ENCODE results near the gene CASP2.

CASP2 gene

GRCh38 chr7:143299346-143299745 lies 11.2 kb downstream of the CASP2 start:
- no peak for DNase-seq

DNA sequence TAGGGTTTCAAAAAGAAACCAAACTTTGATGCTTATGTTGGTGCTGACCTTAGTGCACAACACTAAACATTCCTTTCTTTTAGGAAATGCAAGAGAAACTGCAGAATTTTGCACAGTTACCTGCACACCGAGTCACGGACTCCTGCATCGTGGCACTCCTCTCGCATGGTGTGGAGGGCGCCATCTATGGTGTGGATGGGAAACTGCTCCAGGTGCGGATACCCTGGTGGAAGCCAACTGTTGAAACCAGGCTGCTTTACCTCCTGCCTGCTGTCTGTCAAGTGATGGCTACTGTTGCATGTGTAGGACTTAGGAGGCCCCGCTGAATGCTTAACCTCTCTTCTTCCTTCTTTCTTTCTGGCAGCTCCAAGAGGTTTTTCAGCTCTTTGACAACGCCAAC lies 11.7 kb downstream of the CASP2 start:
- DNase-seq = no peak

- DNase-seq = no peak
Observed at GRCh38 chr7:143300959-143301935, 13.1 kb downstream of the CASP2 start.

DNA sequence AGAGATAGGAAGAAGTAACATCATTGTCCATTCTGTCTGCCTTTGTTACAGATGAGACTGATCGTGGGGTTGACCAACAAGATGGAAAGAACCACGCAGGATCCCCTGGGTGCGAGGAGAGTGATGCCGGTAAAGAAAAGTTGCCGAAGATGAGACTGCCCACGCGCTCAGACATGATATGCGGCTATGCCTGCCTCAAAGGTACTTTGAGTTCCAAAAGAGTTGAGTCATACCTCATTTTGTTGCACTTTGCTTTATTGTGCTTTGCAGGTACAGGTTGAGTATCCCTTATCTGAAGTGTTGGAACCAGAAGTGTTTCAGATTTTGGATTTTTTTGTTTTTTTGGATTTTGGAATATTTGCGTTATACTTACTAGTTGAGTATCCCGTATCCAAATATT lies 15.6 kb downstream of the CASP2 start:
- DNase-seq = no peak

GRCh38 chr7:143304938-143305337 lies 16.8 kb downstream of the CASP2 start:
- DNase-seq = no peak

DNA sequence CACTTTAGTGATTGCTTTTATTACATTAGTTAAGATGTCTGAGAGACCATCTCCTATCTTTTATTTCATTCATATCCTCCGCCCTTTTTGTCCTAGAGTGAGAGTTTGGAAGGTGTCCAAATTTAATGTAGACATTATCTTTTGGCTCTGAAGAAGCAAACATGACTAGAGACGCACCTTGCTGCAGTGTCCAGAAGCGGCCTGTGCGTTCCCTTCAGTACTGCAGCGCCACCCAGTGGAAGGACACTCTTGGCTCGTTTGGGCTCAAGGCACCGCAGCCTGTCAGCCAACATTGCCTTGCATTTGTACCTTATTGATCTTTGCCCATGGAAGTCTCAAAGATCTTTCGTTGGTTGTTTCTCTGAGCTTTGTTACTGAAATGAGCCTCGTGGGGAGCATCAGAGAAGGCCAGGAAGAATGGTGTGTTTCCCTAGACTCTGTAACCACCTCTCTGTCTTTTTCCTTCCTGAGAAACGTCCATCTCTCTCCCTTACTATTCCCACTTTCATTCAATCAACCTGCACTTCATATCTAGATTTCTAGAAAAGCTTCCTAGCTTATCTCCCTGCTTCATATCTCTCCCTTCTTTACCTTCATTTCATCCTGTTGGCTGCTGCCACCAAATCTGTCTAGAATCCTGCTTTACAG lies 17.4 kb downstream of the CASP2 start:
- peak; percentile 42 for DNase-seq

- DNase-seq = no peak
Observed at GRCh38 chr7:143308632-143309031, 20.5 kb downstream of the CASP2 start.

DNA sequence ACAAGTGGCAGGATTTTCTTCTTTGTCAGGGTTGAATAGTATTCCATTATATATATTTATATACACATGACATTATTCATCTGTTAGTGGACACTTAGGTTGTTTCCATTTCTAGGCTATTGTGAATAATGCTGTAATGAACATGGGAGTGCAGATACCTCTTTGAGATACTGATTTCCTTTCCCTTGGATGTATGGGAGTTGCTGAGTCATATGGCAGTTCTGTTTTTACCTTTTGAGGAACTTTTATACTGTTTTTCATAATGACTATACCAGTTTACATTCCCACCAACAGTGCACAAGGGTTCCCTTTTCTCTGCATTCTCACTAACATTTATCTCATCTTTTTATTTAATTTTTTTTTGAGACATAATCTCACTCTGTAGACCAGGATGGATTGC lies 26.0 kb downstream of the CASP2 start:
- DNase-seq = no peak

DNA sequence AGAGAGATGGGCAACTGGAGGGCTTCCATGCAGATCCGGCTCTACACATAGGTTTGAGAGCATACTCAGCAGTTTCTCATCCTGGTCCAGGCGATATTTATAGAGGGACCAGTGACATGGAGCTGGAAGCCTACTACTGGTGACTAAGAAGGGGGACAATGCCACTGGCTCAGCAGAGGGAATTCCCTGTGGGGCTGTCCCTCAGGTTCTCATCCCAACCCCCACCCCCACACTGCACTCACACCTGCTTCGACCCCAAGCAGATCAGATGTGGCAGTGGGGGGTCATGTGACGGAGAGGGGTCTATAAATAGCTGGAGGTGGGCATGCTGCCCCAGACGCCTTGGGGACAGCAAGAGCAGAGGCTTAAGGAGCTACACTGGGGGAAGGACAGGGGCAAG lies 27.6 kb downstream of the CASP2 start, which contains the start of gene CLCN1:
CLCN1 (plus strand) TSS at position 336 of the 400 bp plus-strand sequence. CDS start 102 bp downstream, outside the sequence.
- DNase-seq = no peak

GRCh38 chr7:143316492-143316891 lies 28.3 kb downstream of the CASP2 start:
- no peak for DNase-seq

- DNase-seq = no peak
Observed at GRCh38 chr7:143318661-143319060, 30.5 kb downstream of the CASP2 start.

DNA sequence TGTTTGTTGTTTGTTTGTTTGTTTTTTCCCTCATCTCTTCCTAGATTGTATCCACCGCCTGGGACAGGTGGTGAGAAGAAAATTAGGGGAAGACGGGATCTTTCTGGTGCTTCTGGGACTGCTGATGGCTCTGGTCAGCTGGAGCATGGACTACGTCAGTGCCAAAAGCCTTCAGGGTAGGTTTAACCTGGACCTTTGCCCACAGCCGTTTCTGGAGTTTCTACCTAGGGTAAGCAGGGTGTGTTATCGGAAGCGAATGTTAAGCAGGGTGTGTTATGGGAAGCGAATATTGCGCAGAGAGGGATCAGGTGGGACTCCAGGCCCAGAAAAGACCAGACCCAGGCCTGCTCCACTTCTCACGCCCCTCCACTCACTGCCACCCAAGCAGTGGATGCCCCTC lies 32.5 kb downstream of the CASP2 start:
- no peak for DNase-seq

DNA sequence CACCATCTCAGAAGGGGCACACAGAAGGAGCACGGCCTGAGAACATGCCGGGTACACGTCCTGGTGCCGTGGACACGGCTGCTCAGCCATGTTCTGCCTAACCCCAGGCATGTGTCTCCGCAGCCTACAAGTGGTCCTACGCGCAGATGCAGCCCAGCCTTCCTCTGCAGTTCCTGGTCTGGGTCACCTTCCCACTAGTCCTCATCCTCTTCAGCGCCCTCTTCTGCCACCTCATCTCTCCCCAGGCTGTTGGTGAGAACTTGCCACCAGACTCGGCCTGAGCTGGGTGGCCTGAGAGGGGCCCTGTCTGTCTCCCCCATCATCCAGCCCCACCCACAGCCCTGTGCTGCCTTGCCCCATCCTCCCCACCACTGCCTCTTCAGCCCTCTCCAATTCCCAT lies 33.1 kb downstream of the CASP2 start:
- no peak for DNase-seq

- DNase-seq = no peak
Observed at GRCh38 chr7:143321734-143322133, 33.6 kb downstream of the CASP2 start.

- DNase-seq = no peak
Observed at GRCh38 chr7:143322760-143323633, 34.8 kb downstream of the CASP2 start.

GRCh38 chr7:143323653-143324052 lies 35.5 kb downstream of the CASP2 start:
- DNase-seq = no peak

- no peak for DNase-seq
Observed at GRCh38 chr7:143325240-143325639, 37.1 kb downstream of the CASP2 start.

DNA sequence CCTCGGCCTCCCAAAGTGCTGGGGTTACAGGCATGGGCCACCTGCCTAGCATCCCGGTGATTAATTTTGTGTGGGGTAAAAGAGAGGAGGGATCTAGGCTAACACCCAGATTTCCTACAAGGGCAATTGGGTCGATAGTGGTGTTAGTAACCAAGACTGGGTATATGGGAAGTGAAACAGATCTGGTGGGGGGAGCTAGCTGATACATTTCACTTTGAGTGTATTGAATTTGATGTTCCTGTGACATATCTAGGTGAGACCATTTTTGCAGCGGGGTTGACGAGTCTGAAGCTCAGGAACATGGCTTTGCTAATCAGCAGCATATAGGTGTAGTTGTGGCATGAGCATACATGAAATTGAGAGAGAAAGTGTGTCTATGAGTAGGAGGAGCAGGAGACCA lies 39.8 kb downstream of the CASP2 start:
- DNase-seq = no peak

DNA sequence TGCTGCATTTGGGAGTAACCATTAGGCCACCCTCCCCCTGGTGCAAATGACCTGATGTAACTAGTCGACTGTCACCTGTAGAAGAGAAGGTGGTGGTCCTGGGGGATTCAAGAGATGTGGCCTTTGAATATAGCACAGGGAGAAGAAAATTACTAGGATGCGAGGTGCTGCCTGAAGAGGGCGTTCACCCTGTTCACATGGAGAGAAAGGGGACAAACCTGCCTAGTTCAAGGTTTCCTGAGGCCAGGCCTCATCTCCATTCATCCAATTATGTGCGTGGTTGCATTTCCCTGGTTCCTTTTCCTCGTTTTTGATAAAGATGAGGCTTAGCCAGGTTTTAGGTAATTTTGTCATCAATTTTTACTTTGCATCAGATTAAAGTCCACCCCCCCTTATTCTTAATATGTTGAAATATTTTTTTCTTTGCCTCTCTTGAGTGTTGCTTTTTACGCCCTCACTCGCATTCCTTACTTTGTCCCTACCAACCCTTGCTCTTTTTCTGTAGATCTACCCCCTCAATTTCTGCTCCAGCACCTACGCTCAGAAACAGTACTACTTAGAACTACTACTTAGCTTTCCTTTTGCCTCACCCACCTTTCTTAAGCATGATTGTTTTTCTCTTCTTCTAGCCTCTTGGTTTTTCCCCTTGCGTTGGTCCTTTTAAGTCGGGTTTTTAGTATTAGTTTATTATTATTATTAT lies 41.5 kb downstream of the CASP2 start:
- no peak for DNase-seq

DNA sequence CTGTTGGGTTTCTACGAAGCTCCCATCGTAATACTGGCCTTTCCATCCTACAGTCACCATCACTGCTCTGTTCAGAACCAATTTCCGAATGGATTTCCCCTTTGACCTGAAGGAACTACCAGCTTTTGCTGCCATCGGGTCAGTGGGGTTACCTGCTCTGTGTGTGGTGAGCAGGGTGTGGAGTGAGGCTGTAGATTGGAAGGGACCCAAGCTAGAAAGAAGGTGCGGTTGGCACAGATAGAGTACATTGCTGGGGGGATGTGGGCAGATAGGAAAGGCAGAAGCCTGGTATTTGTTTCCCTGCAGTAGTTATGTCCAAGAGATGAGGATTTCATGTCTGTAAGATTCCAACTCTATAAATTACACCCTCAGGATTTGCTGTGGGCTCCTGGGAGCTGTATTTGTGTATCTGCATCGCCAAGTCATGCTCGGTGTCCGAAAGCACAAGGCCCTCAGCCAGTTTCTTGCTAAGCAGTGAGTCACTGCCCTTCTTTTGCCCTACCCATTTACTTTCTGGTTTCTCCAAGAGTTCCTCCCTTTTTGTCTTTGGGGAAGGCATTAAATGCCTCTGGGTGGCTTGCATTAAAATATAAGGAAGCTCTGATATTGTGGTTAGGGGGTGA lies 43.1 kb downstream of the CASP2 start:
- no peak for DNase-seq

- no peak for DNase-seq
Observed at GRCh38 chr7:143334244-143334643, 46.1 kb downstream of the CASP2 start.

DNA sequence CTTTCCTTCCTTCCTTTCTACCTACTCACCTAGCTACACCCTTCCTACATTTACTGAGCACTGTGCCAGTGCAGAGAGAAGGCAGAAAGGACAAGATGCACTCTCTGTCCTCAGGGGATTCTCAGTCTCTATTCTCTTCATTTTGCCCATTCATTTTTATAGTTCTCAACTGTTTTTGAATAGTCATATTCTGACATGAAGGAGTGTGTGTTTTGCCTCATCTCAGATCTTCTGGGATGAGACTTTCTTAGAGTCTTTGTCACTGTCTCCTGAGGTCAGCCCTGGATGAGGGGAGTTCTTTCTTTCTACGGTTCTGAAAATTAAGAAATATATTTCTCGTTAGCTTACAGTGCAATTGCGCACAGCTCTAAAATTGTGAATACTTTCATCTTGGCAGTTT lies 49.1 kb downstream of the CASP2 start:
- DNase-seq = no peak
